NCI-H69 (cell line): ENCODE measurements around the gene RAB19.
A peak's percentile ranks its signal among the peaks of the same experiment; 100 is the strongest.

Experiments used
- DNase-seq: peaks from one replicate; lab custom pipeline; 2025; lab: John Stamatoyannopoulos, UW

Gene RAB19, protein sequence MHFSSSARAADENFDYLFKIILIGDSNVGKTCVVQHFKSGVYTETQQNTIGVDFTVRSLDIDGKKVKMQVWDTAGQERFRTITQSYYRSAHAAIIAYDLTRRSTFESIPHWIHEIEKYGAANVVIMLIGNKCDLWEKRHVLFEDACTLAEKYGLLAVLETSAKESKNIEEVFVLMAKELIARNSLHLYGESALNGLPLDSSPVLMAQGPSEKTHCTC

DNA sequence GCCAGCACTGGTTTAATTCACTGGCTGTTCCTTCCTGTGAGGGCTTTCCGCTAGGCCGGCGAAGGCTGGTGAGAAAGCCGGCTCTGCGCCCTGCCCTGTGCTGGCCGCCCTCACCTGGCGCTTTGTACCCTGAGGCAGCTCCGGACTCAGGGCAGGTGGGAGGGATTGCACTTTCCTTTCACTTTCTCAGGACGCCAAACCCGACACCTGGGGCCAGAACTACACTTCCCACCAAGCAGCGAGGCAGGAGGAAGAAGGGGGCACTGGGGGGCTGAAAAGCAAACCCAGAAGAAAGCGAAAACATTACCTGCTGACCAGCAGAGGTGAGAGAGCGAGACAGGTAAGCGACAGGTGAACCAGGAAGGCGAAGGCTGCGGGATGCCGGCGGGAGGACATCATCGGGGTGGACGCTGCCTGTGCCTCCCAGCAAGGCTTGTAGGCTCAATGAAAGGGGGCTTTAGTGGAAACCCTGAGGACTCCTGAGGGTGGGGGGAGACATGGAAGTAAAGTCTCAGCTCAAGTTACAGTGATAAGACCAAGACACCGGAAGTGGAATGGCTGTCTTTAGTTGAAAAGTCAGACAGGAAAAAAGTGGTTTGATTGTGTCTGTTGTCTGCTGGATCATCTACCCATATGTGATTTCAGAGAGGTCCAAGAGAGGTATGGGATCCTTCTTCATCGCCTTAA, at the start of gene RAB19:
Gene RAB19 (plus strand): TSS at position 181 of the 687 bp plus-strand sequence. CDS start 3,589 bp downstream, outside the sequence.
- peak; percentile 89 for DNase-seq

DNA sequence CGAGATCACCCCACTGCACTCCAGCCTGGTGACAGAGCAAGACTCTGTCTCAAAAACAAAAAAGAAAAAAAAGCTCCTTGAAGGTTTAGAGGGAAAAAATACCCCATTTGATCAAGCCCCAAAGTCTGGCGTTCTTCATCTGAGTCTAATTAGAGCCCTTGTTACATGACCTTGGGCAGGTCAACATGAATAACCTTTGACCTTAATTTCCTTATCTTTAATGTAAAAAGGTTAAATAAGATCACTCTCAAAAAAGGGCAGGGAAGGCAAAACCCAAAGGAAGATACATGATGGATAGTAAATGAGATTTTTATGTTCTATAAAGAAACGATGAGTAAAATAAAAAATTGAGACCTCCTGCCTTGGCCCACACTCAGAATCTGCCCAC, 45.8 kb upstream of the RAB19 start:
- DNase-seq, result no peak

DNA sequence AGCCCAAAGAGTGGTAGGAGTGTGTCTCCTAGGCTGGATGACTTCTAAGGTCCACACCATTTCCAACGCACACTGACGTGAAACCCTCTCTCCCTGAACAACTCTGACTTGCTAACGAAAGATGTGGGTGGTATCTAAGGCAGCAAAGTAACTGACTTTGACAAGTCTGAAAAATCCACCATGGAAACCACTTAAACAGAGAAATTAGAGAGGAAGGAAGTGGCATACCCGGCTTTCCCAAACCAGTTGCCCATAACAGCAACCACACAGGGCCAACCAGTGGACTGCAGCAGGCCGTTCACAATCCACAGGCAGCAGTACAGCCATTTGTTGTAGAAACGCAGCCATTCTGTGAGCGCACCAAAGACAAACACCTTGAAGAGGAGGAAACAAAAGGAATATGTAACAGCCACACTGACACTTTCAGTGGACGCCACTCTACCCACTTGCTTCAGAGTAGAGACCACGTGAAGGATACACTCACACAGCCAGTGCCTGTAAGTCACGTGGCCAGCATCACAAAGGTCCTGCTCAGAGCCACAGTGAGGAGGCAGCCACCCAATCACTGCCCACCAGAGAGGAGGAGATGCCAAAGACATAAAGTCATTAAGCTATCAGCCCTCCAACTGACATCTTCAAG, 45.3 kb upstream of the RAB19 start:
- no peak for DNase-seq

DNA sequence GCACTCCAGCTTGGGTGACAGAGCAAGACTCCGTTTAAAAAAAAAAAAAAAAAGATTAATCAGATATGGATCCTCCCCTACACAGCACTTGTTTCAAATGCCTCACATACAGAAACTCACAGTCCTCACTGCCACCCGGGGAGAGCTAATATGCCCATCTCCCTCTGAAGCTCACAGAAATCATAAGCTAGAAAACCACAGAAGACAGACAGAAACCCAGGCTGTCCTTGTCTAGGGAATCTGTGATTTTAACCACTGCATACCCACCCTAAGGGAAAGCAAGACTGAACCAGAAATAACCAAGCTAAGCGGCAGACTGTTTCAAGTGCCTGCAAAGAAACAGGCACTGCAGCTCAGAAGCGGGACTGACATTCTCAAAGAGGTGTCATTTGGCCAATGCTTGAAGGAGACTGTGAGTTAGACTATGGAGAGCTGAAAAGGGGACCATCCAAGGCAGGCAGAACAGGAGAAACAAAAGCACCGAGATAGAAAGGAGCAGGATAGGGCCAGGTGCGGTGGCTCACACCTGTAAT, 43.1 kb upstream of the RAB19 start:
- DNase-seq, result no peak

DNA sequence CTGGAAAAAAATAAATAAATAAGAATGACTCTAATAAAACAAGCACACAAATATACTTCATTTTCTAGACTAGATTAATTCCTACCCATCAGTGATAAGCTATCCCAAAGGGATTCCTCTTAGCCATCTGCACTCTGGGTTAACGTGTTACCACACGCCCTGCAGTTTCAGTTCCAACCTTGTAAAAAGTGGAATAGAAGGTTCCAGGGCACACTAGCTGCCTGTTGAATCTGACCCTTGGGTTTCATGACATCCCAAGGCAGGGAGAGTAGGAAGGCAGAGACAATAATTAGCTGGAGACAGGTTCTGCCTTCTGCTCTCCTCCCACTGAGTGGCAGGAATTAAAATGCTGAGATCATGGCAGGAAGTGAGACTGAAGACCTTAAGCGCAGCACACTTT, 39.0 kb upstream of the RAB19 start:
- peak; percentile 90 for DNase-seq

DNA sequence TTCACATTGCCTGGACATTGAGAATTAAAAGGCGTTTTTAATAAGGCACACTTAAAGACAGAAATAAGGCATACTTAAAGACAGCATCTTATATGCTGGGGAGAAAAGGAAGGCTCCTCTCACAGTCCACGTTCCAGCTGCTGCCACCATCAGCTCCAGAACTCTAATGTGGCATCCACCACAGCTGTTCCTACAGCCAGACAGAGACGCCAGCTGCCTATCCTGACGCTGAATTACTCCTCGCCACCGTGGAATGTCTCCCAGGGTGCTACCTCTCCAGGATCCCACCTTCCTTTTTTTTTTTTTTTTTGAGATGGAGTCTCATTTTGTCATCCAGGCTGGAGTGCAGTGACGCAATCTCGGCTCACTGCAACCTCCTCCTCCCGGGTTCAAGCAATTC, 36.3 kb upstream of the RAB19 start:
- no peak for DNase-seq

DNA sequence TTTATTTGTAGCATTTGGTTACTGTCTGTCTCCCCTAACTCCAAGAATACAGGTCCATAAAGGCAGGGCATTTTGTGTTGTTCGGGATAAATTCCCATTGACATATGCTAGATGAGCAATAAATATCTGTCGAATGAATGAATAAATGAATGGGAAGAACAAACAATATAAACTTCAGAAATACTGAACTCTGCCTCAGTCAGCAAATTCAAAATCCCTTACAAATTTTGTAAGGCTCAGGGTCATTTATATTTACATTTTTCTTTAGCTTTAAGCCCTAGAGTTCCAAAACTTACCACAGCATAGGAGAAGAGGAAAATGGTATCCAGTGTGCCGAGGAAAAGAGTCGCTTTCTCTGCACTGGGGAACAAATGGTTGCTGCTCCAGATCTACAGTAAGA, 34.6 kb upstream of the RAB19 start:
- no peak for DNase-seq

DNA sequence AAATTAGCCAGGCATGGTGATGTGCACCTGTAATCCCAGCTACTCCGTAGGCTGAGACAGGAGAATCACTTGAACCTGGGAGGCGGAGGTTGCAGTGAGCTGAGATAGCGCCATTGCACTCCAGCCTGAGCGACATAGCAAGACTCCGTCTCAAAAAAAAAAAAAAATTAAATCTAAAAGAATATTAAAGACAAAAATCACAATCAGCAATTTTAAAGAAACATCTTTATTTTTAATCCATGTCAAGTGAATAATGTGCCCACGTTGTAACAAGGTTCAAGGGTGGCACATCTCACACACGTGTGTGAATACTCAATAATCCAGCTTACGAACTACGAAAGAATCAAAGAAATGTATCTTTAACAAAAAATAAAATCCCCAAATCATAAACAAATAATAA, 28.5 kb upstream of the RAB19 start:
- no peak for DNase-seq

DNA sequence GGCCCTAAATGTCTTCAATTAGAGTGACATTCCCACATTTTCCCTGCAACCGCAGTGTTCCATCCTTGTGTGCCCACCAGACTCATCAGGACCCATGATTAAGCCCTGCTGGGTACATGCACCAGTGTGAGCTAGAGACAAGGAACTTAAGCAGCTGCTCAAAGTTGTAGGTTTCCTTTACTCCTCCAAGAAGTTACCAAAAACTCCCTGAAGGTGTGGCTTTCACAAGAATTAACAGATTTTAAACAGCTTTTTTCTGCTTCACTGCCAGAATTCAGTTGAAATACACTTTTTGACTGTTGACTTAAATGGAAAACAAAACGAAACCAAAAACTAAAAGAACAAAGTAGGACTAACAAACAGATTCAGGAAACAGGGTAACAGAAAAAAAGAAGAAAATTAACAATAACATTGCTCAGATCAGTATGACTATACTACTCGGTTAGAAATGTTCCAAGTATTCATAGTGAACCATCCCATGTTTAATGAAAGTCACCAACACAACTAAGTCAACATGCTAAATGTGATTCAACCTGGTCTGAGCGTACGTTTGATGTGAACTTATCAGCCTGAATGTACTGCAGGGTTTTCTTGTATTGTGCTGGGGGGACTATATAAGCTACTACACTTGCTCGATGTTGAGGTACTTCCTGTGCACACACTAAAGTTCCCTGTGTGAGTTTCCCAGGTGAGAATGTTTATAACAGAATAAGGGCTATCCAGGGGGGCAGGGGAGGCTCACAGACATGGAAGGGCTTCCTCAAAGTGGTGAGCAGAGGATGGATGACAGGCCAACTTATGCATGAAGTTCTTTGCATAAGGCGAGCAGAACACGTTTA, 27.7 kb upstream of the RAB19 start:
- no peak for DNase-seq

DNA sequence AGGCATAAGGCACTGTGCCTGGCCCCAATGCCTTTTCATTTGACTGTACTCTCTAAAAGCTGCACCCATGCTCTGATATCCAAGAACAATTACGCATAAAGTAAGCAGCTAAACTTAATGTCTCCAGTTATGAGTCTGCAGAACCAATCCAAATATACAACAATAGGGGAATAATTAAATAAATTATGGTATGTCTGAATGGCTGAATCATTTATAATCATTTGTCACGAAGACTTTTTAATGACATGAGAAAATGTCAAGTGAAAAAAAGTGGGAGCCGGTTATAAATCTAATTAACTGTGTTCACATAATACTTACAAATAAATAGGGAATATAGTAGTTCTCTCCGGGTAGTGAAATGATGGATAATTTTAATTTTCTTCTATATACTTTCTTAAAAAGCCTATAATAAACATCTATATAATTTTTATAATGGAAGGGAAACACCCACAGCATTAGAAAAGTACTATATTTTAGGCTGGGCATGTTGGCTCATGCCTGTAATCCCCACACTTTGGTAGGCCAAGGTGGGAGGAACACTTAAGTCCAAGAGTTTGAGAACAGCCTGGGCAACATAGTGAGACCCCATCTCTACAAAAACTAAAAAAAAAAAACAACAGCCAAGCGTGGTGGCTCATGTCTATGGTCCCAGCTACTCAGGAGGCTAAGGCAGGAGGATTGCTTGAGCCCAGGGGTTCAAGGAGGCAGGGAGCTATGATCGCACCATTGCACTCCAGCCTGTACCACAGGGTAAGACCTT, 19.7 kb upstream of the RAB19 start:
- peak; percentile 94 for DNase-seq

DNA sequence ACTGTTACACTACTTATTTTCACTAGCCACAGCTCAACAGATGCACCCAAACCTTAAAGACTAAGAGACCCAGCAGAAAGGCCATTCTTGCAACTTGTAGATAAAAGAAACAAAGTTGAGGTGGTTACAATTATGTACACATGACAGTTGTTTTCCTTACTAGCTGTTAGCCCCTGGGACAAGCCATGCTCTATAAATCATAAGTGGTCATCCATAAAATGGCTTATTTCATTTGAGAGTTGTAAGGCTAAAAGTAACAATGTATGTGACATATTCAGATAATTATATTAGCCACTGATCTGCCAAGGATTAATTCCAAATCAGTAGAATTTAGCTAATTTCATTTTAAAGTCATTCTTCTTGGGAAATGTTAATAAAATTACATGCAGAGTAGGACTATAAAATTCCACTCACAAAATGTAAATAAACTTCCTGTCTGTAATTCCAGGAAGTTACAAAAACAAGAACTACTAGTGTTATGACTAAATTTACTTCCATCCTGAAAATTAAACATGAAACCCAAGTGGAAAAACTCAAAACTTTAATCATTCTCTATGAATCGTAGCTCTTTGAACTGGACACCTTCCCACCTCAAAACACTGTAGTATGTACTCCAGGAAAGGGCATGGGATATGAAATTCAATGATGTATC, 18.8 kb upstream of the RAB19 start:
- DNase-seq, result peak; percentile 60

DNA sequence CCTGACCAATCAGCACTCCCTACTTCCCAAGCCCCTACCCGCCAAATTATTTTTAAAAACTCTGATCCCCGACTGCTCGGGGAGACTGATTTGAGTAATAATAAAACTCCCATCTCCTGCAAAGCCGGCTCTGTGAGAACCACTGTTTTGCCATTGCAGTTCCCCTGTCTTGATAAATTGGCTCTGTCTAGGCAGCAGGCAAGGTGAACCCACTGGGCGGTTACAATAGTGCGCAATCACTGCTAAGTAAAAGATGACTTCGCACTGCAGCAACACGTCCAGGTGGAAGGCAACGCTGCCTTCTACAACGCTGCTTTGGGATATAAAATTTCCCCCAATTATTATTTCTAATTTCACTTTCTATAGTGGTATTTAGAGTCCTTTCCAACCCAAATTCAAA, 14.4 kb upstream of the RAB19 start:
- no peak for DNase-seq

DNA sequence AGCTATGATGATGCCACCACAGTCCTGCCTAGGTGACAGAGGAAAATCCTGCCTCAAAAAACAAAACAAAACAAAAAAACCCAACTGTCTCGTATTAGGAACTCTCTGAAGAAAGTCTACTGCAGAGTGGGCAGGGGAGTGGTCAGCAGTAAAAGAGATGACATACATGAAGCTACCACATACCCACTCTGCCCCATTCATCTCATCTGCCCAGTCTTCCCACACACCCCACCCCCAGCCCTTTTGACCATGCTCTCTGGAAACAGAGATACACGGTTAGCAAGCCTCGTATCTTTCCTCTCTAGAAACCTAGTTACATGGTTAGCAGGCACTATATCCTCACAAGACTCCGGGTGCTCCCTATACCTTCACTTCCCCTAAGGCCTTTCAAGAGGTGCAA, 13.8 kb upstream of the RAB19 start:
- DNase-seq, result no peak

DNA sequence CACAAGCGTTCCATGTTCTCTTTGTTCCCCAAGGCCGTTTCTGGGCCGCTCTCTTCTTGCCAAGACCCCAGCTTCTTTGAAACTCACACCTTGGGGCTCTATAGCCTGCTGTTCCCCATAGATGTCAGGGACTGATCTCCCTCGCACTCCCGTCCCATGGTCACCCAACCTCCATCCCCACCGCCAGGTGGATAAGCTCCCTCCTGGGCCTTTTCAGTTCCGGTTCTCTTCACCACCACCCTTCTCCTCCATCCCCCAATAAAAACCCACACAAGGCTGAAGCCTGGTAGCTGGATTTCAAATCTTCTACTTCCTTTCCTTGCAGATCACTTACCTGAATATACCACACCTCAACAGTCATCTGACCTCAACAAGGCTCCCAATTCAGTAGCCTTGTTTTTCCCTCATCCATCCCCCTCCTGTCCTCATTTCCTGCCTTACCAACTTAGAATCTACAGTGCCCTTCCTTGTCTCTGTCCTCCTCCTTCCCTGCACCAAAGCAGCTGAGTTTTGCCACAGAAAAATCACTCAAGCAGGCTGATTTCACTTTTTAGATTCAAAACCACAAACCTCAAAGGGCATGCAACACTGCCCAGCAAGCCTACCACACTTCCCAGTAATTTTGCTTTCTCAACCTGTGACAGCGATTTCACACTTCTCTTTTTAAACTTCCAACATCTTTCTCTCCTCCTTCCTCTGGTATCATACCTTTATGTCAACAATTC, 13.2 kb upstream of the RAB19 start:
- DNase-seq, result peak; percentile 19

DNA sequence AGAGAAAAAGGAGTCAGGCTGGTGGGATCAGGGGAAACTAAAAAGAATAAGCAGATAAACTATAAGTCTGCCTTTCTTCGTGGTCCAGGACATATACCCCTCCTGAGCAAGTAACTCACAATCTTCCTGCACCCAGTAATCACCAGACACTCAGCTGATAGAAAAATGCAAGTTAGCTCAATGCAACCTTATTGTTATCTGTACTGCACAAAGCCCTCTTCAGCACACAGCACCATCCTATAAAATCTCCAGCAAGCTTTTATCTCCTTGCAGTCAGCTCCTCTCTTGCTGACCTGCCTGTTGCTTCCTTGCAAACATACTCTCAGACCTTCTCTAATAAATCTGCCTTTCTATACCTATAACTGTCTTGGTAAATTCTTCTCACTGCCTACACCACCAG, 12.2 kb upstream of the RAB19 start:
- DNase-seq, result no peak

DNA sequence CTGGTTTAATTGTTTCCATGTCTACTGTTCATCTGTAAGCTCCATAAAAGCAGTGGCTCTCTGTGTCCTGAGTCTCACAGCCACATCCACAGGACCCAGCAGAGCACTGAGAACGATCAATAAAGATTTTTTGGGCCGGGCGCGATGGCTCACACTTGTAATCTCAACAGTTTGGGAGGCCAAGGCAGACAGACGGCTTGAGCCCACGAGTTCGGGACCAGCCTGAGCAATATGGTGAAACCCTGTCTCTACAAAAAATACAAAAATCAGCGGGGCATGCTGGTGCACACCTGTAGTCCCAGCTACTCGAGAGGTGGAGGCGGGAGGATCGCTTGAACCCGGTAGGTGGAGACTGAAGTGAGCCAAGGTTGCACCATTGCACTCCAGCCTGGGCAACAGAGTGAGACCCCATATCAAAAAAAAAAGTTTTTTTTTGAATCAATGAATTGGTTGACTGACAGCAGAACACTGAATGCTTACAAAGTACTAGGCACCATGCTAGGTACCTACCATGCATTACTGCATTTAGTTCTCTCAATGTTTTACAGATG, 10.0 kb upstream of the RAB19 start:
- no peak for DNase-seq

DNA sequence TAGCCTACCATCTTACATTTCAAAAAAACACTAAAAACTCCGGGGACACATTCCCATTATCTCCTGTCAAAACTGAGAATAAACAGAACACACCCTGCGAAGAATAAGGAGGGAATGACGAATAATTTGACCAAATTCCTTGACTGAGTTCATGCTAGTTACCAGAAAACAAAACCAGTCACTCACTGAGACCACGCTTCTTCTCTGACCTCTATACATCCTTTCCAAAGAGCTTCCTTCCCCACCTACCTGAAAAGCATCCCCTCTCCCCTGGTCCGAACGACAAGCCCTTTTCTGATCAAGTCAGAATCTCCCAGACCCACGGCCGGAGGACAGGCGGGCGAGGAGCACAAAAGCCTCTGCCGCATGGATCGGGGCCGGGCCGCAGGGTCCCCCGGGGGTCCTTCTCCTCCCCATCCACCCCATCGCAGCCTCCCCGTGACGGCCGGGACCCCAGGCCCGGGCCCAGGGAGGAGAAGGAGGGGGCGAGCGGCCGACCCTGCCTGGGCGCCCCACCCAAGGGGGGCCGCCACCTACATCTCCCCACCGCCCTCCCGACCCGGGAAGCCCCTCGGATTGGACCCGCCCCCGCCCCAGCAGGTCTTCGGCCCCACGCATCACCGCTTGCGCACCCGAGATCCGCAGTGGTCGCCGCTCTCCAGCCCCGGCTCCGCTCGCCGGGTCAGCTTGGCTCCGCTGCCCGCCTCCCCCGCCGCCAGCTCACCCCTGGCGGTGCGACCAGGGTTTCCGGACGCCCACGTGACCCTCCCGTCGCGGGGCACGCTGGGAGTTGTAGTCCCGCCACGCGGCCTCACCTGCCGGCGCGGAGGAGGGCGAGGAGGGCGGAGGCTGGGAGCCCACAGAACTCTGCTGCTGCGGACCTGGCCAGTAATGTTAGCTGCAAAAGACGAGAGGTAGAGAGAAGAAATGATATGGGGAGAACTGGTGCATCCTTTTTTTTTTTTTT, 5.8 kb upstream of the RAB19 start, which contains the start of gene SLC37A3:
Gene SLC37A3 (minus strand): TSS at position 747 of the 967 bp plus-strand sequence. CDS start 16,004 bp downstream, outside the sequence.
- DNase-seq, result peak; percentile 96

DNA sequence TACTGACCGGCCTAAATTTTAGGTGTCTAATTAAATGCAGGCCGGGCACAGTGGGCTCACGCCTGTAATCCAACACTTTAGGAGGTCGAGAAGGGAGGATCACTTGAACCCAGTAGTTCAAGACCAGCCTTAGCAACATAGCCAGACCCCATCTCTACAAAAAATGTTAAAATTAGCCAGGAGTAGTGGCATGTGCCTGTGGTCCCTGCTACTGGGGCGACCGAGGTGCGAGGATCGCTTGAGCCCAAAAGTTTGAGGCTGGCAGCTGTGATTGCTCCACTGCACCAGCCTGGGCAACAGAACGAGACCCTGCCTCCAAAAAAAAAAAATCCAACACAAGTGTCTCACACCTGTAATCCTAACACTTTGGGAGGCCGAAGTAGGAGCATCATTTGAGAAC, 5.0 kb upstream of the RAB19 start:
- DNase-seq, result no peak

DNA sequence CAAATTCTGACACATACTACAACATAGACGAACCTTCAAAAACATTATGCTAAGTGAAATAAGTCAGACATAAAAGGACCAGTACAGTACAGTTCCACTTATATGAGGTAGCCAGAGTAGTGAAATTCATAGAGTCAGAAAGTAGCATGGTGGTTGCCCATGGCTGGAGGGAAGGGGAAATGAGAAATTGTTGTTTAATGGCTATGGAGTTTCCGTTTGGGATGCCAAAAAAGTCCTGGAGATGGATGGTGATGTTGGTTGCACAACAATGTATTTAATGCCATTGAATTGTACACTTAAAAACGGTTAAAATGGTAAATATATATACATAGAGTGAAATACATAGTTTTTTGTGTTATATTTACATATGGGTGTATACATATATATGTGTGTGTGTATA, 3.5 kb upstream of the RAB19 start:
- DNase-seq, result no peak
